Memory B cell (primary cell): ENCODE results near the gene HSPA9.

ENCODE experiments used
- ATAC-seq: fragments of 150-1000 bp; cut with Tn5 transposase; 2 replicates; pipeline ENCODE4 v1.10.0; 2021; ENCODE audit warnings: low read depth, mild to moderate bottlenecking, moderate library complexity
- DNase-seq, 2 donors: peaks; one replicate each; pipeline ENCODE4 v3.0.0; 2022; ENCODE audit warnings: low spot score in 2 of 2
- H3K27ac Mint-ChIP-seq: one replicate; pipeline ENCODE4 v1.8.0; 2022; ENCODE audit warnings: mild to moderate bottlenecking, moderate library complexity, mixed read lengths
- H3K27me3 Mint-ChIP-seq: one replicate; pipeline ENCODE4 v1.8.0; 2022; ENCODE audit warnings: mixed read lengths
- H3K36me3 Mint-ChIP-seq: one replicate; pipeline ENCODE4 v1.8.0; 2022; ENCODE audit warnings: mild to moderate bottlenecking, mixed read lengths
- H3K4me1 Mint-ChIP-seq: one replicate; pipeline ENCODE4 v1.8.0; 2022; ENCODE audit warnings: mixed read lengths
- H3K4me3 Mint-ChIP-seq: one replicate; pipeline ENCODE4 v1.8.0; 2022; ENCODE audit warnings: mild to moderate bottlenecking, moderate library complexity, mixed read lengths
- H3K9me3 Mint-ChIP-seq: one replicate; pipeline ENCODE4 v1.8.0; 2022; ENCODE audit warnings: mixed read lengths

The HSPA9 gene

GRCh38 chr5:138563340-138564118 lies 11.7 kb downstream of the HSPA9 start:
- Mint-ChIP-seq H3K27me3 (no peaks in the 10 kb centered on the region), H3K9me3 (no peaks in the 10 kb centered on the region), H3K4me3 (no peak overlapping the region), H3K27ac (peak overlapping the region; percentile 36), H3K36me3 (peaks cover 45% of the 10 kb centered on the region), H3K4me1 (peaks cover 9% of the 10 kb centered on the region)
- ATAC-seq (no peak), DNase-seq (no peak)

DNA sequence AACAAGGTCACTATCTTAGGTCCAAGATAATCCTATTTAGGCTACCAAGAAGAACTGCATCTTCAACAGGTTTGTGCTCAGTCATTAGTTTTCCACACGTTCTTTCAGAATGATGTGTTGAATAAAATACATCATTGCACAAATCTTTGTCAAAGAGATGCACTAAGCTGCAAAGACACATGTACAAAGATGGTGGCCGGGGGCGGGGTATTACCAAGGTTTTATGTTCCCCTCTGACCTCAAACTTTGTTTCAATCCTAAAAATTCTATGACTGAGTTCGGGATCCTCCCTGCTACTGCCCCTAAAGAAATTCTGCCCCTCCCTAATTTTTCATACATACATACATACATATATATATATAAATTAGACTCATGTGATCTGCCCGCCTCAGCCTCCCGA lies 14.2 kb downstream of the HSPA9 start:
- Mint-ChIP-seq H3K9me3 (no peaks in the 10 kb centered on the region), H3K36me3 (peaks cover 46% of the 10 kb centered on the region), H3K4me3 (no peak overlapping the region), H3K4me1 (peaks cover 9% of the 10 kb centered on the region), H3K27me3 (no peaks in the 10 kb centered on the region), H3K27ac (no peak overlapping the region)
- DNase-seq: no peak
- ATAC-seq: no peak

- H3K4me1 Mint-ChIP-seq: peaks cover 6% of the 10 kb centered on the region
- no peak overlapping the region for H3K27ac Mint-ChIP-seq
- peaks cover 46% of the 10 kb centered on the region for H3K36me3 Mint-ChIP-seq
- H3K27me3 Mint-ChIP-seq: no peaks in the 10 kb centered on the region
- H3K4me3 Mint-ChIP-seq: no peak overlapping the region
- H3K9me3 Mint-ChIP-seq: no peaks in the 10 kb centered on the region
- ATAC-seq: no peak
- DNase-seq: no peak
Observed at GRCh38 chr5:138559937-138560336, 15.3 kb downstream of the HSPA9 start.

DNA sequence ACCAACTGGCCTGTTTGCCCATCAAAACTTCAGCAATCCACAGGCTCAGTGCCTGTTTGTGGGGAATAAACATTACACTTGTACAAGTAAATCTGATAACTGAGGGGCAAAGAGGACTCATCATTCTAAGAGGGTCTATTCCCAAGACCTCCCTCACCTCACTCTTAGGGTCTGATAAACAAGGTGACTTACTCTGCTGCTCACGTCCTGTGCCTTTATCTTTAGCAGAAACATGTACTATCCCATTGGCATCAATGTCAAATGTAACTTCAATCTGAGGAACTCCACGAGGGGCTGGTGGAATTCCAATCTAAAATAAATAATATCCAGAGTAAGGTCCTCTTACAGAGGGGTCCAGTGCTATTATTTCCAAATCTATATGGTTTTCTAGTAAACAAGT lies 17.5 kb downstream of the HSPA9 start:
- Mint-ChIP-seq H3K27ac (no peak overlapping the region), H3K4me3 (no peak overlapping the region), H3K4me1 (no peaks in the 10 kb centered on the region), H3K9me3 (no peaks in the 10 kb centered on the region), H3K36me3 (peaks cover 39% of the 10 kb centered on the region), H3K27me3 (no peaks in the 10 kb centered on the region)
- ATAC-seq (no peak), DNase-seq (no peak)

DNA sequence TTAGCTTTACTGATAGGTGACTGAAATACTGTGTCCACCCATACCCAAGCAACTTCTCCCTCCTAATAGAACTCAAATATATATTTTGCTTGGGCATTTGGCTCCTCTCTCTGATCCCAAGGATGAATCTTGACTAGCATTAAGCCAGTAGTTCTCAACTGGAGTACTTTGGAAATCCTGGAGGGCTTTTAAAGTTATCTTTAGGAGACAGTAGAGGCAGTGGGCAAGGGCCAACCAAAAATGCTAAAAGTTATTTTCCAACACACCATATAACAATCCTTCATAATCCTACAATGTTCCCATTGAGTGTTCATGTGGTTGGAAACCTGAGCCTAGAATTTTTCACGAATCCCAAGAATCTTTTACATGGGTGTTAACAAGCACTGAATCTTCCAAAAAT lies 21.1 kb downstream of the HSPA9 start:
- no peaks in the 10 kb centered on the region for H3K27me3 Mint-ChIP-seq
- no peak for ATAC-seq
- no peaks in the 10 kb centered on the region for H3K9me3 Mint-ChIP-seq
- no peak for DNase-seq
- peaks cover 2% of the 10 kb centered on the region for H3K4me1 Mint-ChIP-seq
- peak overlapping the region; percentile 28 for H3K27ac Mint-ChIP-seq
- peaks cover 25% of the 10 kb centered on the region for H3K36me3 Mint-ChIP-seq
- H3K4me3 Mint-ChIP-seq: no peak overlapping the region

DNA sequence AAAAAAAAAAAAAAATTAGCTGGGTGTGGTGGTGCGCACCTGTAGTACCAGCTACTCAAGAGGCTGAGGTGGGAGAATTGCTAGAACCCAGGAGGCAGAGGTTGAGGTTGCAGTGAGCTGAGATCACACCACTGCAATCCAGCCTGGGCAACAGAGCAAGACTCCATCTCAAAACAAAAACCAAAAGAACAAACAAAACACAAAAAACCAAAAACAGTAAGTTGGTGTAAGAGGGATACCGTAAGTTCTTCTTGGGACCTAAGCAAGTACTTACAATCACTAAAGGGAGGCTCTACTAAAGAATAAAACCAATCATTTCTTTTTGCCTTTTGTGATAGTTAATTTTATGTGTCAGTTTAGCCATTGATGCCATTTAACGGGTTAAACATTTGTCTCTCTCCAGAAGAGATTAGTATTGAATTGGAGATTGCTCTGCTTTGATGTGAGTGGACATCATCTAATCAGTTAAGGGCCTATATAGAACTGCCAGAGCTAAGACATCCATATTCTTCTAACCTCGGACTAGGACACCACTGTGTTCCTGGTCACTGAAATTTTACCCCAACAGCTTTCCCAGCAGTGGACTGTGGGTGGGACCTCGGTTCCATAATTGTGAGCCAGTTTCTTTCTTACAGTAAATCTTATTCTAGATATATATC lies 21.6 kb downstream of the HSPA9 start:
- Mint-ChIP-seq H3K9me3 (no peaks in the 10 kb centered on the region), H3K4me1 (peaks cover 2% of the 10 kb centered on the region), H3K27me3 (no peaks in the 10 kb centered on the region), H3K27ac (peak overlapping the region; percentile 28), H3K4me3 (no peak overlapping the region), H3K36me3 (peaks cover 19% of the 10 kb centered on the region)
- ATAC-seq (no peak), DNase-seq (no peak)

DNA sequence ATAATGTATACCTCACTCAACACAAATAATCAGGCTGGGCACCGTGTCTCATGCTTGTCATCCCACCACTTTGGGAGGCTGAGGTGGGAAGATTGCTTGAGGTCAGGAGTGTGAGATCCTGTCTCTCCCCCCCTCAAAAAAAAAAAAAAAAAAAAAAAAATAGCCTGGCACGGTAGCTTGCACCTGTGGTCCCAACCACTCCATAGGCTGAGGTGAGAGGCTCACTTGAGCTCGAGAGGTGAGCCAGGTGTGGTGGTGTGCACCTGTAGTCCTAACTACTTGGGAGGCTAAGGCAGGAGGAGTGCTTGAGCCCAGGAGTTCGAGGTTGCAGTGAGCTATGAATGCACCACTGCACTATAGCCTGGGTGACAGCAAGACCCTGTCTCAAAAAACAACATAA lies 22.5 kb downstream of the HSPA9 start:
- Mint-ChIP-seq H3K27ac (peak overlapping the region; percentile 47), H3K36me3 (peaks cover 17% of the 10 kb centered on the region), H3K9me3 (no peaks in the 10 kb centered on the region), H3K4me3 (no peak overlapping the region), H3K27me3 (no peaks in the 10 kb centered on the region), H3K4me1 (peaks cover 7% of the 10 kb centered on the region)
- ATAC-seq: no peak
- no peak for DNase-seq

DNA sequence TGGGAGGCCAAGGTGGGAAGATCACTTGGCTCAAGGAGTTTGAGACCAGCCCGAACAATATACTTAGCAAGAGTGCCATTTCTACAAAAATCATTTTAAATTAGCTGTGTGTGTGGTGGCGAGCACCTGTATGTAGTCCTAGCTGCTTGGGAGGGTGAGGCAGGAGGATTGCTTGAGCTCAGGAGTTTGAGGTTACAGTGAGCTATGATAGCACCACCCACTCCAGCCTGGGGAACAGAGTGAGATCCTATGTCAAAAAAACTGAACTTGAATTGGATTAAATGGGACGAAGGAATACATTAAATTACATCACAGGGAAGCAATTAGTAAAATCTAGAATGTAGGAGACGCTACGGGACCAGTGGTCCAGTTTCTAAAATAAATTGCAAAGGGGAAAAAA lies 25.8 kb downstream of the HSPA9 start:
- DNase-seq (no peak), ATAC-seq (no peak)
- H3K36me3 Mint-ChIP-seq: peaks cover 2% of the 10 kb centered on the region
- peaks cover 20% of the 10 kb centered on the region for H3K4me1 Mint-ChIP-seq
- H3K27ac Mint-ChIP-seq: no peak overlapping the region
- H3K27me3 Mint-ChIP-seq: no peaks in the 10 kb centered on the region
- no peak overlapping the region for H3K4me3 Mint-ChIP-seq
- H3K9me3 Mint-ChIP-seq: no peaks in the 10 kb centered on the region

DNA sequence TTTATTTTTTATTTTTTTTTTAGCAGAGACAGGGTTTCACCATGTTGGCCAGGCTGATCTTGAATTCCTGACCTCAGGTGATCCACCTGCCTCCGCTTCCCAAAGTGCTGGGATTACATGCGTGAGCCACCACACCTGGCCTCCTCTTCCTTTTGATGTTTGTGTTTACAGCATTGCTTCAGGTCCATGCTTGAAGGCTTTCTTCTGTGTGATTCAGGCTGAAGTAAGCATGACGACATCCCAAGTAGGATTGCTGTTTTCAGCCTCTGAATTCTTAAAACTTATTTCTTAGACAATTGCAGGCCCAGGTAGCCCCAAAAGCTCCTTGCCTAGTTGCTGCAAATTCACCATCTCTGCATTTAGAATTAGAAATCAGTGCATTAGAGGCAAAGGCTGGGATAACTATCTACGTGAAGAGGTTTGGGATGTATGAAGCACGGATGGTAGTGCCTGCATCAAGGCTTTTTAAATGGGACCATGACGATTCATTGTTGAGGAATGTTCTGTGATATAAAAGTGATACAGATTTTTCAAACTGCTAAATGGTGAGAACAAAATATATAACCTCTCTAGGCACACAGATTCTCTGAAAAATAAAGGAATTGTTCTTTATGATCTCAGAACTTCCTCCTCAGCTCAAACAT lies 29.2 kb downstream of the HSPA9 start:
- Mint-ChIP-seq H3K36me3 (no peaks in the 10 kb centered on the region), H3K9me3 (no peaks in the 10 kb centered on the region), H3K4me3 (peak overlapping the region; percentile 21), H3K27me3 (no peaks in the 10 kb centered on the region), H3K4me1 (peaks cover 35% of the 10 kb centered on the region), H3K27ac (no peak overlapping the region)
- no peak for ATAC-seq
- no peak for DNase-seq

- H3K27ac Mint-ChIP-seq: peak overlapping the region; percentile 99
- DNase-seq (no peak), ATAC-seq (no peak)
- H3K4me1 Mint-ChIP-seq: peaks cover 44% of the 10 kb centered on the region
- H3K27me3 Mint-ChIP-seq: no peaks in the 10 kb centered on the region
- peaks cover 2% of the 10 kb centered on the region for H3K36me3 Mint-ChIP-seq
- no peaks in the 10 kb centered on the region for H3K9me3 Mint-ChIP-seq
- peak overlapping the region; percentile 96 for H3K4me3 Mint-ChIP-seq
Observed at GRCh38 chr5:138544181-138545134, 30.7 kb downstream of the HSPA9 start.

GRCh38 chr5:138543730-138544104 lies 31.5 kb downstream of the HSPA9 start:
- Mint-ChIP-seq H3K36me3 (peaks cover 2% of the 10 kb centered on the region), H3K27me3 (no peaks in the 10 kb centered on the region), H3K4me3 (peak overlapping the region; percentile 96), H3K9me3 (no peaks in the 10 kb centered on the region), H3K4me1 (peaks cover 47% of the 10 kb centered on the region), H3K27ac (peak overlapping the region; percentile 99)
- ATAC-seq (peak; percentile 56), DNase-seq (no peak)

DNA sequence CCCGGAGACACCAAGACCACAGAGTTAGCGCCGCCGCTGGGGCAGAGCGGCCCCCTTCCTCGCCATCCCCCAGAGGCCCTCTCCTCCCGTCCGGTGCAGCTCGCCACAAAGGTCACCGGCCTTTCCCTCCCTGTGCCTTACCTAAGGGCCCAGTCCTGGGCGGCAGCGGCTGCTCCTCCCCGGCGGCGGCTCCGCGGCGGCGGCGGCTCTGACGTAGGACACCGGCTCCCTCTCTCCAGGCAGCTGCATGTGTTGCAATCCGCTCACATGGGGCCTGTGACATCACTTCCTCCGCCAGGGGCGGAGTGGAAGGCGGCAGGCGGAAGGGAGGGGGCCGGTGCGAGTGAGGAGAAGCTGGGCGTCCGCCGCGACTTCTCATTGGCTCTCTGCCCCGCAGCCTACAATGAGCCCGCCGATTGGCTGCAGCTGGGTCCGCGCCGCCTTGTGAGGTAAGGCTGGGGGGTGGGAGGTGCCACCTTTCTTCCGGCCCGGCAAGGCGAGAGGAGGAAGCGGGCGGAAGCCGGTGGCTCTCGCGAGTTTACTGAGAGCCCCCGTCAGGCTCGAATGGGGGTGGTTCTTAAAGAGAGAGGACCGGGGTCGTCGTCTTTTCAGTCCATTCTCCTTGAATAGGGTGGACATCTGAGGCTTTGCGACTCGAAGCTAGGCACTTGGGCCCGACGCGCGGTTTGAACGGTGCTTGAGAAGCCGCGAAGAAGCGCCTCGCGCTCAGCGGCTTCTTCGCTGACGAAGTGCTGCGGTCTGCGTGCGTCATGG lies 32.1 kb downstream of the HSPA9 start, which contains the start of gene ETF1:
TSS of gene ETF1 (minus strand) at position 281 of the 774 bp plus-strand sequence. CDS start 318 bp downstream, outside the sequence.
- Mint-ChIP-seq H3K4me1 (peaks cover 47% of the 10 kb centered on the region), H3K4me3 (peak within 1 kb of the TSS; percentile 96), H3K9me3 (no peaks in the 10 kb centered on the region), H3K27me3 (no peaks in the 10 kb centered on the region), H3K27ac (peak within 1 kb of the TSS; percentile 99), H3K36me3 (peaks cover 2% of the 10 kb centered on the region)
- ATAC-seq (peak; percentile 82), DNase-seq (peak; percentile 95 to 98)
